NB4 (cell line): ENCODE data around the gene ANKRD11.

Source experiments
- MYC ChIP-seq: IDR thresholded peaks from 2 replicates; pipeline ENCODE4 v1.6.1; 2011; ENCODE audit warnings: low read depth, low read length
- POLR2A ChIP-seq: IDR thresholded peaks from 2 replicates; pipeline ENCODE4 v1.6.1; 2011; ENCODE audit warnings: mild to moderate bottlenecking; ENCODE audit not compliant: insufficient read length; ENCODE audit errors: extremely low read depth
- TF ChIP-seq, protein P1 (sequence below): IDR thresholded peaks from 2 replicates; pipeline ENCODE4 v1.6.1; 2011; ENCODE audit warnings: low read depth, low read length
- TF ChIP-seq, protein P2 (sequence below): IDR thresholded peaks from one replicate; pipeline ENCODE4 v1.5.1; 2012; ENCODE audit warnings: low read depth, low read length

DNA sequence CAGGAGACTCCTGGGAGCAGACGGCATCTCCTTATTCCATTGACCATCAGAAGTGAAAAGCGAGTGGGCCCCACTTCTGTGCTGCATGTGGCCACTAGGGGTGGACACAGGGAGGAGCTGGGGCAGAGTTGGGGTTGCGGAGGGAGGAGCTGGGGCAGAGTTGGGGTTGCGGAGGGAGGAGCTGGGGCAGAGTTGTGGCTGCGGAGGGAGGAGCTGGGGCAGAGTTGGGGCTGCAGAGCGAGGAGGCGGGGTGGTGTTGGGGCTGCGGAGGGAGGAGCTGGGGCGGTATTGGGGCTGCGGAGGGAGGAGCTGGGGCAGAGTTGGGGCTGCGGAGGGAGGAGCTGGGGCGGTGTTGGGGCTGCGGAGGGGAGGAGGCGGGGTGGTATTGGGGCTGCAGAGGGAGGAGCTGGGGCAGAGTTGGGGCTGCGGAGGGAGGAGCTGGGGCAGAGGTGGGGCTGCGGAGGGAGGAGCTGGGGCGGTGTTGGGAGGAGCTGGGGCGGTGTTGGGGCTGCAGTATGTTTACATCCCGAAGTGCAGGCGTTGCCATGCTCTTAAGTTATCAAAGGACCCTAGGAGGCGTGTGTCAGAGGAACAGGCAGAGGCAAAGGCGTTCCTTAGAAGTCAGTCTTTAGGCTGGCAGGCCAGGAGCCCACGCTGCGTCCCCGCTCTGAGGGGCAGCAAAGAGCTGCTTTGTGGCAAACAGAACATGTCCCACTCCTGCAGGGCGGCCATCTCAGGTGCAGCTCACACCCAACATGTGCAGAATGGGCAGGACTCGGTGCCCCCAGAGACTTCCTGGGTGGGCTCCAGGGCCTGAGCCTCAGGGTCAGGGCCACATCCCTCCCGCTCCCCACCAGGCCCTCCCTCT lies 196.9 kb downstream of the ANKRD11 start:
- TF ChIP-seq, protein P1, sequence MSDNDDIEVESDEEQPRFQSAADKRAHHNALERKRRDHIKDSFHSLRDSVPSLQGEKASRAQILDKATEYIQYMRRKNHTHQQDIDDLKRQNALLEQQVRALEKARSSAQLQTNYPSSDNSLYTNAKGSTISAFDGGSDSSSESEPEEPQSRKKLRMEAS = no peak
- TF ChIP-seq, protein P2, sequence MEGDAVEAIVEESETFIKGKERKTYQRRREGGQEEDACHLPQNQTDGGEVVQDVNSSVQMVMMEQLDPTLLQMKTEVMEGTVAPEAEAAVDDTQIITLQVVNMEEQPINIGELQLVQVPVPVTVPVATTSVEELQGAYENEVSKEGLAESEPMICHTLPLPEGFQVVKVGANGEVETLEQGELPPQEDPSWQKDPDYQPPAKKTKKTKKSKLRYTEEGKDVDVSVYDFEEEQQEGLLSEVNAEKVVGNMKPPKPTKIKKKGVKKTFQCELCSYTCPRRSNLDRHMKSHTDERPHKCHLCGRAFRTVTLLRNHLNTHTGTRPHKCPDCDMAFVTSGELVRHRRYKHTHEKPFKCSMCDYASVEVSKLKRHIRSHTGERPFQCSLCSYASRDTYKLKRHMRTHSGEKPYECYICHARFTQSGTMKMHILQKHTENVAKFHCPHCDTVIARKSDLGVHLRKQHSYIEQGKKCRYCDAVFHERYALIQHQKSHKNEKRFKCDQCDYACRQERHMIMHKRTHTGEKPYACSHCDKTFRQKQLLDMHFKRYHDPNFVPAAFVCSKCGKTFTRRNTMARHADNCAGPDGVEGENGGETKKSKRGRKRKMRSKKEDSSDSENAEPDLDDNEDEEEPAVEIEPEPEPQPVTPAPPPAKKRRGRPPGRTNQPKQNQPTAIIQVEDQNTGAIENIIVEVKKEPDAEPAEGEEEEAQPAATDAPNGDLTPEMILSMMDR = no peak
- TF ChIP-seq POLR2A (no peak), MYC (no peak)
